ENCODE measurements around the gene NSD1.

DNA sequence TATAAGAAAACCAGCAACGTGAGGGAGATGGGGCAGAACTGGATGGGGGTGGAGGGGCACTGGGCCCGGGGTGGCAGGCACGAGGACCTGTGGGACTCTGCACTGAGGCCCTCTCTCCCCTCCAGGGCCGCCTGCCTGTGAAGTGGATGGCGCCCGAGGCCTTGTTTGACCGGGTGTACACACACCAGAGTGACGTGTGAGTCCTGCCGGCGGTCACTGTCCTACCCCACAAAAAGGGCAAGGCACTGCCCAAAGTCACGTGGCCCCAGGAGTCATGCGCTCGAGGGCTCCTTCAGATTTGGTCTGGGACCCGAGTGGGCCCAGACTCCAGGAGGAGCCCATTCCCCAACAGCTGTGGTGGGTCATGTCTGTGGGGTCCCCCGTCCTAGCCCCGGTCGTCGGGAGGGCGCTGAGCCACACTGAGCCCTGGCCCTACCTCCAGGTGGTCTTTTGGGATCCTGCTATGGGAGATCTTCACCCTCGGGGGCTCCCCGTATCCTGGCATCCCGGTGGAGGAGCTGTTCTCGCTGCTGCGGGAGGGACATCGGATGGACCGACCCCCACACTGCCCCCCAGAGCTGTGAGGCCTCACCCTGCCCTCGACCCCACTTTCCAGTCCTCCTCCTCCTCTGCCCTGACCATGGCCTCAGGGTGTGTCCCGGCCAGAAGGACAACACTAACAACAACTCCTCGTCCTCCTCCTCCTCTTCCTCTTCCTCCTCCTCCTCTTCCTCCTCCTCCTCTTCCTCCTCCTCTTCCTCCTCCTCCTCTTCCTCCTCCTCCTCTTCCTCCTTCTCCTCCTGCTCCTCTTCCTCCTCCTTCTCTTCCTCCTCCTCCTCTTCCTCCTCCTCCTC is 37.2 kb upstream of the NSD1 start:
- TF ChIP-seq, protein P1, sequence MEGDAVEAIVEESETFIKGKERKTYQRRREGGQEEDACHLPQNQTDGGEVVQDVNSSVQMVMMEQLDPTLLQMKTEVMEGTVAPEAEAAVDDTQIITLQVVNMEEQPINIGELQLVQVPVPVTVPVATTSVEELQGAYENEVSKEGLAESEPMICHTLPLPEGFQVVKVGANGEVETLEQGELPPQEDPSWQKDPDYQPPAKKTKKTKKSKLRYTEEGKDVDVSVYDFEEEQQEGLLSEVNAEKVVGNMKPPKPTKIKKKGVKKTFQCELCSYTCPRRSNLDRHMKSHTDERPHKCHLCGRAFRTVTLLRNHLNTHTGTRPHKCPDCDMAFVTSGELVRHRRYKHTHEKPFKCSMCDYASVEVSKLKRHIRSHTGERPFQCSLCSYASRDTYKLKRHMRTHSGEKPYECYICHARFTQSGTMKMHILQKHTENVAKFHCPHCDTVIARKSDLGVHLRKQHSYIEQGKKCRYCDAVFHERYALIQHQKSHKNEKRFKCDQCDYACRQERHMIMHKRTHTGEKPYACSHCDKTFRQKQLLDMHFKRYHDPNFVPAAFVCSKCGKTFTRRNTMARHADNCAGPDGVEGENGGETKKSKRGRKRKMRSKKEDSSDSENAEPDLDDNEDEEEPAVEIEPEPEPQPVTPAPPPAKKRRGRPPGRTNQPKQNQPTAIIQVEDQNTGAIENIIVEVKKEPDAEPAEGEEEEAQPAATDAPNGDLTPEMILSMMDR (IDR thresholded peaks at IDR 0.05 in 2 of 3, conservative IDR thresholded peaks at IDR 0.05 in 1 of 3; ENCODE audit: borderline replicate concordance in 1 of 3, insufficient read depth in 1 of 3, low read depth in 2 of 3, low read length in 2 of 3), result no peak
- TF ChIP-seq POLR2AphosphoS5 (IDR thresholded peaks at IDR 0.05; ENCODE audit: low read depth, low read length), result no peak
- TF ChIP-seq YY1 (IDR thresholded peaks at IDR 0.05; ENCODE audit: extremely low read depth, insufficient replicate concordance, low read depth, low read length), result no peak
- no peak for TF ChIP-seq EGR1 (IDR thresholded peaks at IDR 0.05; ENCODE audit: low read depth)
- TF ChIP-seq POLR2A (IDR thresholded peaks at IDR 0.05; ENCODE audit: borderline replicate concordance, extremely low read depth, insufficient read depth, insufficient read length), result no peak
- no peak for TF ChIP-seq EZH2 (IDR thresholded peaks at IDR 0.05)

All from HCT116 (cell line).